ENCODE data around the gene GPC6.

Gene GPC6

DNA sequence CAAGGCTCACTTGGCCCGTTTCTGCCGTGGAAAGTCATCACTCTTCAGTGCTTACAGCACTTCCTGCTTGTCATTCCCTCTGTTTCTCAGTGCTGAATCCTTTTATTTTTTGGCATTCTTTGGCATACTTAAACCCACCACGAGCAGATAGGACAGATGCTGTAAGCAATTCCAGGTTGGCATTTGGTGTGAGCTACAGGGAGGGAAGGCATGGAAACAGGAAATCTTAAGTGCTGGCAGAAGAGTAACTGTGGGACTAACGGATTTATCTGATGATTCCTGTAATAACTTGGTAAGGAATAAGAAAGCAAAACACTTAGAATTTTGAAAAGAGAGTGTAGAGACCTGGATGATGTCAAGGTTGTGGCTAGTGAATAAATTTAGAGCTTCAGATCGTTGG lies 273.4 kb downstream of the GPC6 start:
- no peaks in the 10 kb centered on the region for H3K9me3 ChIP-seq (ENCODE audit: control insufficient read depth in 2 of 2, low read length in 2 of 2)

DNA sequence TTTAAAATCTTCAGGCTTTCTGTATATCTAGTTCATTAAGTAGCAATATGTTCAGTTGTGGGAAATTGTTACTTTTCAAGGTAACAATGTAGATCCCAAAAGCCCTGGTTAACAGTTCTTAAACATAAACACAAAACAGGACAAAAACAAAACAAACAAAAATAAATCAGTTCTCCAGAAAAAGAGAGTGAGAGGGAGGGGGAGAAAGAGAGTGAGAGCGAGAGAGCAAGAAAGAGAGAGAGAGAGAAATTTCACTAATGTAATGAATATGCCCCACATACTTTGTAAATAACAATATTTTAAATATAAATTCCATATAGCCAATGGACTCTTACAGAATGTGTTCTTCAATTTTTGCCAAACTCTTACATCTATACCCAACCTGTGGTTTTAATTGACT lies 275.5 kb downstream of the GPC6 start:
- Histone ChIP-seq H3K4me1 (ENCODE audit: control insufficient read depth, insufficient read depth, low read length) (no peaks in the 10 kb centered on the region), H3K36me3 (ENCODE audit: control insufficient read depth in 2 of 2, insufficient read depth in 2 of 2, low read length in 2 of 2) (no peaks in the 10 kb centered on the region), H3K9ac (ENCODE audit: low read length in 2 of 2) (no peak overlapping the region), H3K4me3 (ENCODE audit: low read length in 2 of 2) (no peak overlapping the region), H3K9me3 (ENCODE audit: control insufficient read depth in 2 of 2, low read length in 2 of 2) (no peaks in the 10 kb centered on the region), H3K27ac (ENCODE audit: low read length) (no peak overlapping the region), H3K27me3 (ENCODE audit: control insufficient read depth in 1 of 2, insufficient read depth in 2 of 2, low read length in 2 of 2) (no peaks in the 10 kb centered on the region)

More for the DNA sequence above, 273.4 kb downstream of the GPC6 start:
- no peak overlapping the region for H3K27ac ChIP-seq (ENCODE audit: low read length)
- H3K36me3 ChIP-seq (ENCODE audit: control insufficient read depth in 2 of 2, insufficient read depth in 2 of 2, low read length in 2 of 2) = no peaks in the 10 kb centered on the region
- no peaks in the 10 kb centered on the region for H3K27me3 ChIP-seq (ENCODE audit: control insufficient read depth in 1 of 2, insufficient read depth in 2 of 2, low read length in 2 of 2)
- no peak overlapping the region for H3K4me3 ChIP-seq (ENCODE audit: low read length in 2 of 2)
- no peak overlapping the region for H3K9ac ChIP-seq (ENCODE audit: low read length in 2 of 2)
- H3K4me1 ChIP-seq (ENCODE audit: control insufficient read depth, insufficient read depth, low read length) = no peaks in the 10 kb centered on the region

DNA sequence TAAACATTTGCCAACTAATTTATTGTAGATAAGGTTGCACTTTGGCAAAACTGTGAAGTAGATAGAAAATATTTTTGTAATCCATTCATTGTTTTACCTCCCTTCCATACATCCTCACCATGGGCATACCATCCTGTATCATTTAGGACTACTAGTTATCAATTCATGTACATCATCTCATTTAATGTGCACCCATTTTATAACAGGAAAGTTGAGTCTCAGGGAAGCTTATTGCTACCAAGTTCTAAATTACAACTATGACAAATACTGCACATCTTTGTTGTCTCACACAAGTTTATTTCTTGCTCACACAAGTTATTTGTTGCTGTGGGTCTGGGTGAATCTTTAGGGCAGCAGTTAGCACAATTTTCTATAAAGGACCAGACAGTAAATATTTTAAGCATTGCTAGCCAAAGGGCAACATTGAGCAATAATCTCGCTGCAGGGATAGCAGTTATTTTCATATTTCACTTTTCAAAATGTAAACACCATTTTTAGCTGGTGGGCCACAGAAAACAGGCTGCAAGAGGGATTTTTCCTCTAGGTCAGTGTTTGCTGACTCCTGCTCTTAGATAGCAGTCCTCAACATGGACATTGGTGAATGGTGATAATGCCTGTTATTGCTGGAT lies 276.5 kb downstream of the GPC6 start:
- no peaks in the 10 kb centered on the region for H3K4me1 ChIP-seq (ENCODE audit: control insufficient read depth, insufficient read depth, low read length)

DNA sequence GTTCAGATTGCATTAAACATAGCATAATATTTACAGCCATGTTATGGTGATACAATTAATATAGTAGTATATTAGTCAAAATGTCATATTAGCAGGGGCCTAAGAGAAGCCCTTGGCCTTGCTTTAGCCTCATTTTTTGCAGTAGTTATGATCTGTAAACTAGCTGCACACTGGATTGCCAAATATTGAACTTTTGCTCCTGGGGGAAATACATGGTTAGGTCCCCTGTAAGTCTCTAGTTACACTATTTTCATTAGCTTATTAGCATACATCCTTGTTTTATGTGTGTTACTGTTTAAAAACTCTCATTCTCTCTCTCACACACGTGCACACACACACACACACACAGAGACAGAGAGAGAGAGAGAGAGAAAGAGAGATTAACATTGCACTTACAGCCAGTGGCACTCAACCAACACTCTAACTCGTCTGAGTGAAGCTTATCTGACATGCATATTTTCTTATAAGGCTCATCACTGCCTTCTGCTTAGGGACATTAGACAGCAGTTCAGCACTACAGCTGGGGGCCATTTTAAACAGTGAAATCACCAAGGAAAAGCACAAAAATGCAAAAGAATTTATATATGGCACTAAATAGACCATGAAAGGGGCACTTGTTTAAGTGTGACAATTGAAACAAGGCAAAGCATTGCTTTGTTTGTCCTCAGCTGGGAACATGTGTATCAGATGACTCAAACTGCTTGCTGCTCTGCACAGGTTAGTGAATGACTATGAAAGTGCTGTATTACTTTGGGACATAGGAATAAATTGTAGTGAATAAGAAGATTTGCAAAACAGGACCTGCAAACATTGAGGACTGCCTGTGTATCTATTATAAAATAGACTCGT lies 278.7 kb downstream of the GPC6 start:
- H3K27ac ChIP-seq (ENCODE audit: low read length) = no peak overlapping the region
- no peaks in the 10 kb centered on the region for H3K4me1 ChIP-seq (ENCODE audit: control insufficient read depth, insufficient read depth, low read length)
- no peaks in the 10 kb centered on the region for H3K27me3 ChIP-seq (ENCODE audit: control insufficient read depth in 1 of 2, insufficient read depth in 2 of 2, low read length in 2 of 2)
- H3K4me3 ChIP-seq (ENCODE audit: low read length in 2 of 2) = no peak overlapping the region
- no peaks in the 10 kb centered on the region for H3K36me3 ChIP-seq (ENCODE audit: control insufficient read depth in 2 of 2, insufficient read depth in 2 of 2, low read length in 2 of 2)
- no peak overlapping the region for H3K9ac ChIP-seq (ENCODE audit: low read length in 2 of 2)
- no peaks in the 10 kb centered on the region for H3K9me3 ChIP-seq (ENCODE audit: control insufficient read depth in 2 of 2, low read length in 2 of 2)

More for the DNA sequence above, 276.5 kb downstream of the GPC6 start:
- Histone ChIP-seq H3K36me3 (ENCODE audit: control insufficient read depth in 2 of 2, insufficient read depth in 2 of 2, low read length in 2 of 2) (no peaks in the 10 kb centered on the region), H3K27me3 (ENCODE audit: control insufficient read depth in 1 of 2, insufficient read depth in 2 of 2, low read length in 2 of 2) (no peaks in the 10 kb centered on the region), H3K9me3 (ENCODE audit: control insufficient read depth in 2 of 2, low read length in 2 of 2) (no peaks in the 10 kb centered on the region), H3K27ac (ENCODE audit: low read length) (no peak overlapping the region), H3K4me3 (ENCODE audit: low read length in 2 of 2) (no peak overlapping the region), H3K9ac (ENCODE audit: low read length in 2 of 2) (no peak overlapping the region)

DNA sequence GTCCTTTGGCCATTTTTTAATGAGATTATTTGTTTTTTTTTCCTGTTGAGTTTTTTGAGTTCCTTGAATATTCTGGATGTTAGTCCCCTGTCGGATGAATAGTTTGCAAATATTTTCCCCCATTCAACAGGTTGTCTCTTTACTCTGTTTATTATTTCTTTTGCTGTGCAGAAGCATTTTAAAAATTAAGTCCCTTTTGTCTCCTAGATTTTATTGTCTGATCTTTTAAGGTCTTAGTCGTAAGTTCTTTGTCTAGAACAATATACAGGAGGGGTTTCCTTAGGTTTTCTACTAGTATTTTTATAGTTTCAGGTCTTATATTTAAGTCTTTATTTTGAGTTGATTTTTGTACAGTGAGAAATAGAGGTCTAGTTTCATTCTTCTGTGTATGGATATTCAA lies 284.4 kb downstream of the GPC6 start:
- no peak overlapping the region for H3K4me3 ChIP-seq (ENCODE audit: low read length in 2 of 2)
- H3K36me3 ChIP-seq (ENCODE audit: control insufficient read depth in 2 of 2, insufficient read depth in 2 of 2, low read length in 2 of 2) = no peaks in the 10 kb centered on the region
- H3K4me1 ChIP-seq (ENCODE audit: control insufficient read depth, insufficient read depth, low read length) = no peaks in the 10 kb centered on the region
- no peak overlapping the region for H3K9ac ChIP-seq (ENCODE audit: low read length in 2 of 2)
- no peak overlapping the region for H3K27ac ChIP-seq (ENCODE audit: low read length)
- no peaks in the 10 kb centered on the region for H3K9me3 ChIP-seq (ENCODE audit: control insufficient read depth in 2 of 2, low read length in 2 of 2)
- no peaks in the 10 kb centered on the region for H3K27me3 ChIP-seq (ENCODE audit: control insufficient read depth in 1 of 2, insufficient read depth in 2 of 2, low read length in 2 of 2)

DNA sequence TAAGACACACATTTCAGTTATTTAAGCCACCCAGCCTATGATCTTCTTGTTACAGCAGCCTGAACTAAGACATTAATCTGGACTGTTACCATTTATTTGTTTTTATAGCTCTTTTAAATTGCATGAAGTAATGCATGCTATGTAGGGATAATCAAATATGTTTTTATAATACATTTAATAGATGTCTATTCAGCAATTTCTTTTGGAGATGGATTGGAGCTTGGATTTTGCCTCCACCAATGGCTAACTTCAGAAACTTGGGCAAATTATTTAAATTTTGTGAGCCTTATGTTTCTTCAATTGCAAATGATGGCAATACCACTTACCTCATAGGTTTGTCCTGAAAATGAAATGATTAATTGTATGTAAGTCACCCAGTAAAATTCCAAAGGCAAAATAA lies 288.7 kb downstream of the GPC6 start:
- Histone ChIP-seq H3K4me3 (ENCODE audit: low read length in 2 of 2) (no peak overlapping the region), H3K27me3 (ENCODE audit: control insufficient read depth in 1 of 2, insufficient read depth in 2 of 2, low read length in 2 of 2) (no peaks in the 10 kb centered on the region), H3K27ac (ENCODE audit: low read length) (no peak overlapping the region), H3K36me3 (ENCODE audit: control insufficient read depth in 2 of 2, insufficient read depth in 2 of 2, low read length in 2 of 2) (no peaks in the 10 kb centered on the region), H3K9me3 (ENCODE audit: control insufficient read depth in 2 of 2, low read length in 2 of 2) (no peaks in the 10 kb centered on the region), H3K9ac (ENCODE audit: low read length in 2 of 2) (no peak overlapping the region), H3K4me1 (ENCODE audit: control insufficient read depth, insufficient read depth, low read length) (no peaks in the 10 kb centered on the region)

DNA sequence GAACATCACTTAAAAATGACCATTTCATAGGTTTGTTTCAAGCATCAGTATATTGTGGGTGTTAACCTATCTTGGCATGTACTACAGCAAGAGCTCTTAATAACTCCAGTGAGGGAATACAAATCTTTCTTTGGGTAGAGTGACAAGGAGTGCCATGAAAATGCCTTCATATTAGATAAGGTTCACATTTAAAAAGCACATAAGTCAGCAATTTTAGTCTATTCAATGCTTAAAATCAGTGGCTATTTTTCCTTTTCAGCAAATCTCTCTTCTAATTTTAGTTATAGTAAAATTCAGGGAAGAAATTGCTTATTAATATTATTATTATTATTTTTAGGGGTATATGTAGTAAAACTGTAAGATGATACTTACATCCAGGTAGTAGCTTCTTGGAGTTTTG lies 291.1 kb downstream of the GPC6 start:
- H3K4me3 ChIP-seq (ENCODE audit: low read length in 2 of 2) = no peak overlapping the region
- no peaks in the 10 kb centered on the region for H3K4me1 ChIP-seq (ENCODE audit: control insufficient read depth, insufficient read depth, low read length)
- no peaks in the 10 kb centered on the region for H3K27me3 ChIP-seq (ENCODE audit: control insufficient read depth in 1 of 2, insufficient read depth in 2 of 2, low read length in 2 of 2)
- H3K9me3 ChIP-seq (ENCODE audit: control insufficient read depth in 2 of 2, low read length in 2 of 2) = no peaks in the 10 kb centered on the region
- no peaks in the 10 kb centered on the region for H3K36me3 ChIP-seq (ENCODE audit: control insufficient read depth in 2 of 2, insufficient read depth in 2 of 2, low read length in 2 of 2)
- H3K9ac ChIP-seq (ENCODE audit: low read length in 2 of 2) = no peak overlapping the region
- H3K27ac ChIP-seq (ENCODE audit: low read length) = no peak overlapping the region

DNA sequence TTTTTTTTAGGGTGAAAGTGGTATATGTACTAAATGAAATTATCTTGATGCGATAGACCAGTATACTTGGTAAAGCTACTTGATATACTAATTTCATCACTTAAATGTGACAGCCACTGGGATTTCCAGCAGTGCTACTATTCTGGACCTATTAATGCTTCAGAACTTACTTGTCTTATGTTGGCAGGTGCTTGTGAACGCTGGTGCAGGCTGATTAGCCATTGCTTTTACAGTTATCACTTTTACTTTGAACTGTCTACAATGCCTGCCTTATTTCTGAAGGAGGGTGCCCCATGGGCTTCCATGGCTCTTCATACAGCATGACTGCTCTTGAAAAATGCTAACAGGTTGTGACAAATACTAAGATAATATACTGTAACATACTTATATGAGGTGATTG lies 294.7 kb downstream of the GPC6 start:
- no peak overlapping the region for H3K9ac ChIP-seq (ENCODE audit: low read length in 2 of 2)

DNA sequence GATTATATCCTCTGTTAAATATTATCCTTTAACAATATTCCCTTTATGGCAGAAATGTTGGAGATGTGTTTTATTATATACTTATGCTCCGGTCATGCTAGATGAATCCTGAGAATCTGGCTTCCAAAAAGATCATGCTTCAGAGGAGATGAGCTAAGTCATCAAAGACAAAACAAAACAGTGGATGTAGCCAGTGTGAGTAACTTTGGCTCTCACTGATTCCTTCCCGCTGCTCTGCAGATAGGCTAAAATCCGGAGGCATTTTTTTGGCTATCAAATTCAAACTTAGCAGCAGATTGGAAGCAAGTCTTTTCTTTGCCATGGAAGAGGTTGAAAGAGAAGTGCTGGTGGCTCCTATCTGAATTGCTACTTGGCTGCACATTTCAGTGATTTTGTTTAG lies 295.9 kb downstream of the GPC6 start:
- Histone ChIP-seq H3K9ac (ENCODE audit: low read length in 2 of 2) (no peak overlapping the region), H3K4me3 (ENCODE audit: low read length in 2 of 2) (no peak overlapping the region), H3K27ac (ENCODE audit: low read length) (no peak overlapping the region), H3K4me1 (ENCODE audit: control insufficient read depth, insufficient read depth, low read length) (no peaks in the 10 kb centered on the region), H3K36me3 (ENCODE audit: control insufficient read depth in 2 of 2, insufficient read depth in 2 of 2, low read length in 2 of 2) (no peaks in the 10 kb centered on the region), H3K27me3 (ENCODE audit: control insufficient read depth in 1 of 2, insufficient read depth in 2 of 2, low read length in 2 of 2) (no peaks in the 10 kb centered on the region), H3K9me3 (ENCODE audit: control insufficient read depth in 2 of 2, low read length in 2 of 2) (no peaks in the 10 kb centered on the region)

More for the DNA sequence above, 294.7 kb downstream of the GPC6 start:
- H3K4me3 ChIP-seq (ENCODE audit: low read length in 2 of 2) = no peak overlapping the region
- no peaks in the 10 kb centered on the region for H3K4me1 ChIP-seq (ENCODE audit: control insufficient read depth, insufficient read depth, low read length)
- no peaks in the 10 kb centered on the region for H3K36me3 ChIP-seq (ENCODE audit: control insufficient read depth in 2 of 2, insufficient read depth in 2 of 2, low read length in 2 of 2)
- H3K27me3 ChIP-seq (ENCODE audit: control insufficient read depth in 1 of 2, insufficient read depth in 2 of 2, low read length in 2 of 2) = no peaks in the 10 kb centered on the region
- H3K27ac ChIP-seq (ENCODE audit: low read length) = no peak overlapping the region
- no peaks in the 10 kb centered on the region for H3K9me3 ChIP-seq (ENCODE audit: control insufficient read depth in 2 of 2, low read length in 2 of 2)

DNA sequence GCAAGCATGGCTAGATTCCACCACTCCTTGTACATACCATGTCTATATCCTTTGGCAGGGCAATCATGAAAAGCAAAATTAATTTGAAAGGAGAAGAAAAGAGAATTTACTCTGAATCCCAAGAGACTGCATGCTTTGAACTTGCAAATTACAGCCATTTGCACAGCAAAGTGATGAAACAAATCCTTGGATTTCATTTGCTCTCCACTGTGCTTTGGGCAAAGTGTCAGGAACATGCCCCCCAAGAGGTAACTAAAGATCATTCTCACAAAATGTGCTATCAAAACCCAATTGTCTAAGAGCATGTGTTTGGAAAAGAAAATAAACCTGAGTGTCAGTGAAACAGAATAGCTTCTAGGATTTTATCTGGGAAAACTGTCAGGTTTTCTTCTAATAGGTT lies 298.5 kb downstream of the GPC6 start:
- H3K9me3 ChIP-seq (ENCODE audit: control insufficient read depth in 2 of 2, low read length in 2 of 2) = no peaks in the 10 kb centered on the region
- no peaks in the 10 kb centered on the region for H3K36me3 ChIP-seq (ENCODE audit: control insufficient read depth in 2 of 2, insufficient read depth in 2 of 2, low read length in 2 of 2)
- no peaks in the 10 kb centered on the region for H3K27me3 ChIP-seq (ENCODE audit: control insufficient read depth in 1 of 2, insufficient read depth in 2 of 2, low read length in 2 of 2)
- H3K27ac ChIP-seq (ENCODE audit: low read length) = no peak overlapping the region
- no peak overlapping the region for H3K4me3 ChIP-seq (ENCODE audit: low read length in 2 of 2)
- H3K4me1 ChIP-seq (ENCODE audit: control insufficient read depth, insufficient read depth, low read length) = no peaks in the 10 kb centered on the region
- H3K9ac ChIP-seq (ENCODE audit: low read length in 2 of 2) = no peak overlapping the region

DNA sequence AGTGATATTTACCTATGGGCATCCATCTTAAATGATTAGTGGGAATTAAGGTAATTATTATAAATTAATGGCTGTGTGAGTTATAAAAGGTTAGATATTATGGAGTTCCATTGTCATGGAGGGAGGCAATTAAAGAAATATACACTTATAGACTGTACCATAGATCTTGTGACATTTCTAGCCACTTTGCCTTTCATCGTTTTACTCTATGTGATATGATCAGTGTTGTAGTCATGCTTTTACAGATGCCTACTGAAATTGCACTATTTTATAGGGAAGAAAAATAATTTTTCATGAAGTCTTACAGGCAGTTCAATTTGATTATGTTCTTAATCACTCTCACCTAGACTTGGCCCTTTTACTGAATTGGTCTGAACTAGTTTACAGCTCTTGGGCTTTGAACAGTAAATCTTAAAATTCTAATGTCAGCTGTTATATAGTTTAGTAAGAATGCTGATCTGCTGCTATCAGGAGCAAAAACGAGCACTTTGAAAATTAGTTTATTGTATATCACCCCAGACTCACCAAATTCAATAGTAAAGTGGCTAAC lies 301.2 kb downstream of the GPC6 start:
- H3K36me3 ChIP-seq (ENCODE audit: control insufficient read depth in 2 of 2, insufficient read depth in 2 of 2, low read length in 2 of 2) = no peaks in the 10 kb centered on the region
- no peak overlapping the region for H3K4me3 ChIP-seq (ENCODE audit: low read length in 2 of 2)
- H3K4me1 ChIP-seq (ENCODE audit: control insufficient read depth, insufficient read depth, low read length) = no peaks in the 10 kb centered on the region
- H3K27ac ChIP-seq (ENCODE audit: low read length) = no peak overlapping the region
- H3K9ac ChIP-seq (ENCODE audit: low read length in 2 of 2) = no peak overlapping the region
- no peaks in the 10 kb centered on the region for H3K9me3 ChIP-seq (ENCODE audit: control insufficient read depth in 2 of 2, low read length in 2 of 2)
- no peaks in the 10 kb centered on the region for H3K27me3 ChIP-seq (ENCODE audit: control insufficient read depth in 1 of 2, insufficient read depth in 2 of 2, low read length in 2 of 2)
